ENCODE measurements around the gene HIGD2B. TPM values are rescaled to one million over a fixed set of nuclear protein-coding genes. Genes with fewer than 3 reads are reported as not detected.

The HIGD2B gene
- total RNA-seq (2022): 0.34 TPM in 1 of 2 replicates, not detected in the other
- percentile 23 among the genes with signal in this experiment for Bru-seq, nascent RNA
- BruChase-seq, experiment 1, labeled RNA remaining after a 6-hour chase: percentile 11 among the genes with signal in this experiment
- percentile 17 among the genes with signal in this experiment for BruChase-seq, experiment 2, labeled RNA remaining after a 2-hour chase
- long read RNA-seq: 0 reads

DNA sequence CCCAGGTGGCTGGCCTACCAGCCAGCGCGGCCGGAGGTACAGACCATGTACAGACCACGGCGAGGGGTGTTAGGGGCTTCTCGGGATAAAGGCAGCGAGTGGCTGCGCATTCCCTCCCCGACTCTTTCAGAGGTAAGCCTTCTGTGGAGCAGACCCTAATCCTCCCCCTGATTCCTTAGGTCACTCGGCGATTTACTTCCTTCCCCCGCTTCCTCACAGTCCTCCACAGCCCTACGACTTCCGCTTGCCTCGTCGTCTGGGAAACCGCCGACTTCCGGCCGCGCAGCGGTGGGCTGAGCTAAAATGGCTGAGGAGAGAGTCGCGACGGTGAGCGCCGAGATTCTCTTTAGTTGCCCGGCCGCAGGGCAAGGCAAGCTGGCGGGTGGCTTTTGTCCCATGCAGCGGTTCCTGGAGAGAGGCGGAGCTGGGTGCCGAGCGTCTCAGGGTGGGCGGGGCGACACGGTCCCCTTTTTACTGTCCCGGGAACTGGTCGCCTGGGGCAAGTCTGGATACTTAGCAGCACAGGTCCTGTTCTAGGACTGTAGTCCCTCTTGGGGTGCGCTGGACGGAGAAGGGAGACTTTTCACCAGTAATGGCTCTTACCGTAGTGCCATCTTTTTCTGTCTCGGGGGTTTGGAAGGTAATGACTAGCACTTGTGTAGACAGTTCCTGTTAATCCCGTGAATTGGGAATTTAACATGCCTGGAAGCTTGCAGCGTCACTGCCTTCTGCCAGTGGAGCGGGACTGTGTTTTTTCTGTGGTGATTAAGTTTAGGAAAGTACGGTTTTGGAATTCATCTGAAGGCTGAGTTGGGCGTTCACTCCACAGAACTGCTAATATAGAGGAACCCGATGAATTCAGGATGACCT lies at the start of gene HIGD2B, which contains the start of gene BBS4:
TSS of gene HIGD2B (minus strand) at position 258 of the 870 bp plus-strand sequence. CDS start 9,808 bp downstream, outside the sequence.
TSS of gene BBS4 (plus strand) at position 283 of the 870 bp plus-strand sequence. CDS start at position 304, 21 bp downstream.
- Mint-ChIP-seq H3K36me3 (ENCODE audit: insufficient read depth, unreplicated experiment) (peaks cover 19% of the 10 kb centered on the region), H3K4me1 (ENCODE audit: low read depth, unreplicated experiment) (peaks cover 8% of the 10 kb centered on the region), H3K4me3 (ENCODE audit: low read depth, unreplicated experiment) (peak within 1 kb of the TSS; percentile 94), H3K27ac (ENCODE audit: unreplicated experiment) (peak within 1 kb of the TSS; percentile 94), H3K9me3 (ENCODE audit: low read depth, unreplicated experiment) (no peaks in the 10 kb centered on the region), H3K27me3 (ENCODE audit: unreplicated experiment) (no peaks in the 10 kb centered on the region)
- CTCF ChIA-PET: interaction anchor here (0.5 to 1.5 kb wide), 3 partner anchors 12 to 929 kb away, joined by 4 to 9 read pairs (median 5); no protein-coding TSS in a partner anchor
- intact Hi-C loops (cut with micrococcal nuclease; ENCODE audit: unreplicated experiment): no loop called here
- no peak for TF ChIP-seq CTCF (IDR thresholded peaks at IDR 0.05; ENCODE audit: unreplicated experiment)
- TSS peak; percentile 84 for BruUV-seq (replicated peaks)
- DNase-seq: peak; percentile 94

- CTCF ChIA-PET: interaction anchor here (1.6 kb wide), 1 partner anchor 13 kb away, joined by 3 read pairs; no protein-coding TSS in a partner anchor
- Mint-ChIP-seq H3K27ac (ENCODE audit: unreplicated experiment) (no peak overlapping the region), H3K9me3 (ENCODE audit: low read depth, unreplicated experiment) (no peaks in the 10 kb centered on the region), H3K4me1 (ENCODE audit: low read depth, unreplicated experiment) (no peaks in the 10 kb centered on the region), H3K27me3 (ENCODE audit: unreplicated experiment) (no peaks in the 10 kb centered on the region), H3K4me3 (ENCODE audit: low read depth, unreplicated experiment) (no peak overlapping the region), H3K36me3 (ENCODE audit: insufficient read depth, unreplicated experiment) (peaks cover 10% of the 10 kb centered on the region)
- no peak for DNase-seq
- BruUV-seq (replicated peaks): no TSS peak
- intact Hi-C loops (cut with micrococcal nuclease; ENCODE audit: unreplicated experiment): no loop called here
- TF ChIP-seq CTCF (IDR thresholded peaks at IDR 0.05; ENCODE audit: unreplicated experiment): no peak
Measured at GRCh38 chr15:72735111-72735510, 49.1 kb upstream of the HIGD2B start.

DNA sequence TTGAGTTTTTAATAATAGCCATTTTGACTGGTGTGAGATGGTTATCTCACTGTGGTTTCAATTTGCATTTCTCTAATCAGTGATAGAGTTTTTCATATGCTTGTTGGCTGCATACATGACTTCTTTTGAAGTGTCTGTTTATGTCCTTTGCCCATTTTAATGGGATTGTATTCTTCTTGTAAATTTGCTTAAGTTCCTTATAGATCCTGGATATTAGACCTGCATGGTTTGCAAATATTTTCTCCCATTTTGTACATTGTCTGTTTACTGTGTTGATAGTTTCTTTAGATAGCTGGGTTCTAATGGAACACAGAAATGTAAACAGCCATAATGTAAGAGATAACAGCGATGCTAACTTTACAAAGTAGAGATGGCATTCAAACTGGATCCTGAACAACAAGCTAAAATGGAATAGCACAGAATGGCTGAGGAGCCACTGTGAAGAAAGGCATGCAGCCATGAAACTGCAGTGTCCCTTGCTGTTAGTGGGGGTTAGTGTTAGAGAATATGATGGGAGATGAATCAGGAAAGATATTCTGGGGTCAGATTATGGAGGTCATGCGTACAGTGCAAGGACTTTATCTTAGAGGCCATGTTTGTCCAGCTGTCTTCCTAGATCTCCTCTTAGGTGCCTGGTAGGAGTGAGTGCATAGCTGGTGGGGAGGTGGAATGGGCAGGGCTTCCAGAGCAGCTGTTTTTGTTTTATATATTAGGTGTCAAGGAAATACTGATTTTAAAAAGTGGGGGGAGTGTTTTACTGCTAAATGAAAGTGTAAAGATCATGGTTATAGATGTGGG lies 48.2 kb upstream of the HIGD2B start:
- Mint-ChIP-seq H3K27me3 (ENCODE audit: unreplicated experiment) (no peaks in the 10 kb centered on the region), H3K36me3 (ENCODE audit: insufficient read depth, unreplicated experiment) (peaks cover under 1% of the 10 kb centered on the region), H3K9me3 (ENCODE audit: low read depth, unreplicated experiment) (no peaks in the 10 kb centered on the region), H3K27ac (ENCODE audit: unreplicated experiment) (no peak overlapping the region), H3K4me1 (ENCODE audit: low read depth, unreplicated experiment) (no peaks in the 10 kb centered on the region), H3K4me3 (ENCODE audit: low read depth, unreplicated experiment) (no peak overlapping the region)
- no peak for DNase-seq
- intact Hi-C loops (cut with micrococcal nuclease; ENCODE audit: unreplicated experiment): no loop called here
- BruUV-seq (replicated peaks): no TSS peak
- CTCF ChIA-PET: interaction anchor here (1.6 kb wide), 1 partner anchor 12 kb away, joined by 3 read pairs; no protein-coding TSS in a partner anchor
- TF ChIP-seq CTCF (IDR thresholded peaks at IDR 0.05; ENCODE audit: unreplicated experiment): no peak

- intact Hi-C loops (cut with micrococcal nuclease; ENCODE audit: unreplicated experiment): no loop called here
- peaks cover 4% of the 10 kb centered on the region for H3K36me3 Mint-ChIP-seq (ENCODE audit: insufficient read depth, unreplicated experiment)
- H3K4me3 Mint-ChIP-seq (ENCODE audit: low read depth, unreplicated experiment): no peak overlapping the region
- H3K9me3 Mint-ChIP-seq (ENCODE audit: low read depth, unreplicated experiment): no peaks in the 10 kb centered on the region
- BruUV-seq (replicated peaks): no TSS peak
- H3K27ac Mint-ChIP-seq (ENCODE audit: unreplicated experiment): no peak overlapping the region
- no peaks in the 10 kb centered on the region for H3K4me1 Mint-ChIP-seq (ENCODE audit: low read depth, unreplicated experiment)
- no peak for DNase-seq
- no peaks in the 10 kb centered on the region for H3K27me3 Mint-ChIP-seq (ENCODE audit: unreplicated experiment)
- CTCF ChIA-PET: no interaction called here
- TF ChIP-seq CTCF (IDR thresholded peaks at IDR 0.05; ENCODE audit: unreplicated experiment): no peak
Measured at GRCh38 chr15:72732516-72732915, 46.5 kb upstream of the HIGD2B start.

All from Calu3 (cell line).